NCI-H187 treated with DMSO at 0.1 percent for 48 hours (cell line): ENCODE data around the gene ZDHHC14.
"Not testable (repeated sequence)": the region's sequence is repeated elsewhere in the genome, so short reads cannot be mapped to it uniquely, and the experiment has no call there.

Experiments
- DNase-seq: peaks from one replicate; lab custom pipeline; 2025; lab: John Stamatoyannopoulos, UW

The ZDHHC14 gene

DNA sequence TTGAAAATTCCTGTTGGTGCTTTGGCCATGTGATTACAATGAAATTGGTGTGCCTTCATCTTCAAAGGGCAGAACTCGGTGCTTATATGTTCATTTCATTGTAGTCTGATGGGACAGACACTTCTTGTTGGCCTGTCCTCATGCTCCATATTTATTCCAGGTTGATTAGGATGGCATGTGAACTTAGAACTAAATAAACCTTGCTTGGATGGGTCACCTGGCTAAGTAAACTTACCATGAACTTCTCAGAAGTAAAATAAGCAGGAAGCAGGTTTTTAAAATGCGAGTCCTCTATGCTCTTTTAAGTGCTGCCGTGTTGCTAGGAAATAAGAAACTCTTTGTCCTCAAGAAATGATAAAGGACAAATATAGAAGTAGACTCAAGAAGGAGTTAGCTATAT lies 26.7 kb downstream of the ZDHHC14 start:
- no peak for DNase-seq

DNA sequence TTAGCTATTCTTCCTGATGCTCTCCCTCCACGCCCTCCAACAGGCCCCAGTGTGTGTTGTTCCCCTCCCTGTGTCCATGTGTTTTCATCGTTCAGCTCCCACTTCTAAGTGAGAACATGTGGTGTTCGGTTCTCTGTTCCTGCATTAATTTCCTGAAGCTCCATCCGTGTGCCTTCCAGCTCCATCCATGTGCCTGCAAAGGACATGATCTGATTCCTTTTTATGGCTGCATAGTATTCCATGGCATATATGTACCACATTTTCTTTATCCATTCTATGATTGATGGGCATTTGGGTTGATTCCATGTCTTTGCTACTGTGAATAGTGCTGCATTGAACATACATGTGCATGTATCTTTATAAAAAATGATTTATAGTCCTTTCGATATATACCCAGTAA lies 27.4 kb downstream of the ZDHHC14 start:
- not testable (repeated sequence) for DNase-seq

DNA sequence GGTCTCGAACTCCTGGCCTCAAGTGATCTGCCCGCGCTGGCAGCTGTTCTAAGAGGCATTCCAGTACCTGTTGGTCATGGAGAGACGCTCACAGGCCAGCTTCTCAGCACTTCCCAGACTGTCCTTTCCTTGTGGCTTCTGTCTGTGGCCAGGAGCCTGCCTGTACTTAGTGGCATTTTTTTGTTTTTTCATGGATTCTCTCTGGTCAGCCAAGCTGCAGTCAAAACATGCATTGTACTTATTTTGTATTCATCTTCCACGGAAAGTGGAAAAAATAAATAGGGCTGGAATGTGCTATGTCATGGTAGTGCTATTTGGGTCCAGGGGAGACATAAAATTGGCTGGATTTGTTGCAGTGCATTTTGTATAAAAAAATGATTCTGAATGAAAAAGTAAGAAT lies 29.1 kb downstream of the ZDHHC14 start:
- DNase-seq: no peak

DNA sequence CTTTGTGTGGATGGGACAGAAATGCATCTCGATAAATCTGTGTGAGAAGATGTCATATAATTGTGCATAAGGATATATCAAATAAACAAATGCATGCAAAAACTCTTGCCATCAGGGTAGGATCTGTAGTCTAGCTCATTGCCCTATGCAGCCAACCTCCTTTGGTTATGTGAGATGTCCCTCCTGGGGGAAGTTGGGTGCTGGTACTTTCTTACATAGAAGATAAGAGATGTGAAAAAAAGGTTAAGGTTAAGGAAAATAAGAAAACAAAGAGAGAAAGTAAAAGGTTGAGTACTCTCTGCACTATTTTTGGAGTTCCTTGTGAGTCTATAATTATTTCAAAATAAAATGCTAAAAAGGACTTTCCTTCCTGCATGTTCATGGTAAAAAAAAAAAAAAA lies 30.4 kb downstream of the ZDHHC14 start:
- no peak for DNase-seq

DNA sequence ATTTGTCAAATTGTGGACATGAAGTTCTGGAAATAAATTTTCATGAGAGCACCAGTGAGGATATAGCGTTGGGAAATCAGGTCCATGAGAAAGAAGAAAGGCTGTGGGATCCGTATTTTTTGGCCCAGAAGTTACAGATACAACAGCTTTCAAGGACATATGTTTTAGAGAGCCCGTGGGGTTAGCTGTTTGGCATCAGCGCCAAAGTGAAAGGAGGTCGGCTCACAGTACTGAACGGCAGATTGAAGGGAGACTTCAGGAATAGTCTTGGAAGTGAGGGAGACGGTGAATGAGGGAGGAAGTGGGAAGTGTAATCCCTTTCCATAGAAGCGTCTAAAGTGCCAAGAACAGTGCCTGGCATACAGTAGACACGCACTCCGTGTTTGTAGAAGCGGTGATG lies 31.8 kb downstream of the ZDHHC14 start:
- DNase-seq: no peak

DNA sequence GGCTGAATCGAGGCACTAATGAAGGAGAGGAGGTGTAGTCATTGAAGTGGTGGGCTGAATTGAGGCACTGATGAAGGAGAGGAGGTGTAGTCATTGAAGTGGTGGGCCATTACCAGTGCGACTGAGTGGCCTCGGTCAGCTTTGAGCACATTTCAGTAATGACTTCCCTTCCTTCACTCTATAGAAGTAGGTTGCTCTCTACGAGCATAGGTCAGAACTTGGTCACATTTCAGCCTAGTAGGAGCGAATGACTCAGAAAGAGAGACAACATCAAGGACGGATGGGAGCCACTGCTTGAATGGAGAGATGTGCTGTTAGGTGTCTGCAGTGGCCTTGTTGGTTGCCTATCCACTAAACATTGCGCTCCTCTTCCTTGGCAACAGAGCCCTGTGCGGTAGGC lies 39.5 kb downstream of the ZDHHC14 start:
- no peak for DNase-seq

DNA sequence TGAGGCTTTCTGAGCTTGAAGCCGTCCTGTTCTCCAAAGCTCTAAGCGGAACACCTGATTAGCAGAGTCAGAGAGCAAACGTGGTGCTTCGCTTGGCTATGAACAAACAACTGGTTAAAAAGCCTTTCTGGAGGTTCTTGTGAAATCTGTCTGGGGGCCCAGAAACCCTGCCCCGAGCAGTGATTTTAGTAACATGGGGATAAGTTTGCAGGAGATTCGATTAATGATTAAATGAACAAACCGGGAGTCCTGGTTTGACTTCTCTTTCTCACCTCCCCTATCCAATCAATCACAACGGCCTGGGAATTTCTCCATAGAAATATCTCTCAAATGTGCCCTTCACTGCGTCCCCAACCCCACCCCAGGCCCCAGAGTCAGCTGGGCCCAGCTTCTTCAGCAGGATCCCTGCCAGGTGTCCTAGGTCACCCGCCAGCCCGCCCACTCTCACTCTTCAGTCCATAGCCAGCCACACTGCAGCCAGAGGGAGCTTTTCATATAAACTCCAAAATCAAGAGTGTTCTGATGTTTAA lies 43.6 kb downstream of the ZDHHC14 start:
- no peak for DNase-seq

DNA sequence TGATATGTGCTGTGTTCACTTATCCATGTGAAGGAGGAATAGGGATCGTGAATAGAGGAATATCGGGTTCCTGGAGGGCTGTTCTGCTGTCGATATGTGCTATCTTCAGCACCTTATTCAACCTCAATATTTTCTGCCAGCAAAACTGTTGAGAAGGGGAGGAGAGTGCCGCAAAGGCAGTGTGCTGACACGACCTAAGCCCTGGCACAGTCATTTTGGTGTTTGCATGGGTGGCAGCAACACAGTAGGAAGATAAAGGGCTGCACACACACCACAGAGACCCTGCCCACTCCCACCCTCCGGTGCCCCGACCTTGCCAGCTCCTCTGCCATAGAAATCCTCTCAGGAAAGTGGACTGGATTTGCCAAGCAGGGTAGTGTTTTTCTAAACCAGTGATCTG lies 47.0 kb downstream of the ZDHHC14 start:
- DNase-seq: no peak

DNA sequence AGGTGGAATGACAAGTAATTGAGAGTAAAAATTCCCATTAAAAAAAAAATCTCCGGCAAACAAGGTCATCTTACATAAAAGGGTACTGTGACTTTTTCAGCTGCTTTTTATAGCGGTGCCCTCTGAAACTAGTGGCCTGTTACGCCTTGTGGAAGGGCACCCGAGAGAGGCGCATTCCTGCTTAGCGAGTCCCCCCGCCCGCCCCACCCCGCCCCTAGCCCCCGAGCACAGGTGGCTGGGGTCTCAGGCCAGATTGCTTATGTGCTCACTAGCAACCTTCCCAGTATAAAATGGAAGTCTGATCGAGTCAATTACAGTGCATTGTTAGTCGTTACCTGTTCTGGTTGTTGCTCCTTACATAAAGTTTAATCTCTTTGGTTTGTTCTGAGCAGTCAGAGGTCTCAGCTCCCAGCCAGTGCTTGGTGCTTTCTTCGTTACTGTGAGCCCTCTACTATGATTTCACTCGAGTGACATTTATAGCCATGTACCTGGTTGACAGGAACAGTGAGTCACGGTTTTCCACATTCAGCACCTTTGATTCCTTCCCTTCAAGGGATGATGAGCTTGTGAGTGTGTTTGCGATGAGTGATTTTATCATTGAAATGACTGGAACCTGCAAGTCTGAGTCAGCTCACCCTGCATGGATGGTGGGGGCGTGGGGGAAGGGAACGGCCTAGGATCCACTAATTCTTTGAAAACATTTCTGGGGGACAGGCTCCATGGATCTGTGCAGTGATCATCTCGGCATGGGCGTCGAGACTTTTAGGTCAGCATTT lies 47.6 kb downstream of the ZDHHC14 start:
- no peak for DNase-seq

DNA sequence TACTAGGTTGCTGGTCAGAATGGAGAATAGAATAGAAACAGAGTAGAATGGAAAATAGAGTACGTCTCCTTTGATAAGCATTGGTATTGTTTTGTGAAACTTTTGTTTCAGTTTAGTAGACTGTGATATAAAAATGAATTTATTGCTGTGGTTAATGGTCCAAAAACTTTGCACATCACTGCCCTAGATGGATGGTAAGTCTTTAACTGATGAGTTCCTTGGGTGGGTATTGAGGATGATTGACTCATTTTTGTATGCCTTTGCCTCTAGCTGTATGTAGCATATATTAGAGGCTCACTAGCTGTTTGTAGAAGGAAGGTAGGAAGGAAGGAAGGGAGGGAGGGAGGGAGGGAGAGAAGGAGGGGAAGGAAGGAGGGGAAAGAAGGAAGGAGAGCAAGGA lies 48.3 kb downstream of the ZDHHC14 start:
- no peak for DNase-seq

DNA sequence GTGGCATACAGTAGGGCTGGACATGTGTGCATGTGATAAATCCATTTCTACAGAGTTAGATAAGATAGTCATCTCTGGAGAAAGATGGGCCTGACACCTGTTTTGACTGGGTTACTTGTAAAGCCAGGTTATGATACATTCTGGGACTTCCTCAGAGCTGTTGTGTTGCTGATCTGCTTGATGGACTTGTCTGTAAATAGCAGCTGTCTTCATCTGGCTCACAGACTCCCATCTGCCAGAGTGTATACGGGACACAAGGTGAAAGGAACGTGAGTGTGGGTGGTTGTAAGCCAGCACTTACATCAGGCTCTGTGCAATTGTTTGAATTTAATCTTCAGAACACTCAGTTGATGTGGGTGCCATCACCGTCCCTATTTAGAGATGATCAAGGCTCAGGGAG lies 49.8 kb downstream of the ZDHHC14 start:
- DNase-seq: no peak

DNA sequence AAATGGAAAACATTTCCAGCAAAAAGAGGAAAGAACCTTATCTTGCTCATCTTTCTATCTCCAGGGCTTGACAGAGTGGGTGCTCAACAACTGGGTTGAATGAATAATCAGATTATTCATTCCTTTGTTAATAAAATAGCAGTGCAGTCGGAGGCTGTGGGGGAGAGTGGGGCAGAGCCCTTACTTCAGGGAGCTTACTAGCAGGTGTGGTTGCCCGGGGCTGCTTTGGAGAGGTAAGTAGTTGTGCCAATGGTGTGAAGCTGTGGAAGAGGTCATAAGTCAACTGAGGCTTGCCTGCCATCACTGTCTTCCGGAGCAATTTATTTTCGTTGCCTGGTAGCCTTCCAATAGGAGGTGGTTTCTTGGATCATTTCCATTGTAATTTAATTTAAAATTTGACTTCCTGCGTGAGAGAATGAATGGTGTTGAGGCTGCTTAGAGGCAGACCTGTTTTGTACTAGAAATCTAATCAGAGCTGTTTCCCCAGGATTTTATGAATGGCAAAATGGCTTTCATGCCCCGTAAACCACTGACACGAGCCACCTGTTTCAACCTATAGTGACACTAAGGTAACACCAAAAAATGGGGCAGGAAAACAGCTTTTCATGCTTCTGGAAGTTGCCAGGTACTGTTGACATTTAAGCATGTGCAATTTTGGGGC lies 51.4 kb downstream of the ZDHHC14 start:
- DNase-seq: no peak

DNA sequence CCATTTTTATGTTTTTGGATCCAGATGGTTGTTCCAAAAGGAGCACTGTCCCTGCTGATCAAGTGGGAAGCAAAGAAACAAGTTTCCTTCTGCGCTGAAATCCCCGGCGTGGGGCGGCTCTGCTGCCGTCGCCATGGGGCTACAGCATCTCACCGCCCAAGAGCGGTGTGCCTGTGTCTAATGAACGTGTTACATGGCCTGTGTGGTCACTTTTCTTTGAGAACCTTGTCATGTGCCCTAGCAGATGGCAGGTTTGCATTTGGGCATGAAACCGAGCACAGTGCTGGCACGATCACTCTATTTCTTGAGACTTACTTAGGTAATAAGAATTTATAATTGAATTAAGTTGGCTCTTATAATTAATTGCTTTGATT lies 51.9 kb downstream of the ZDHHC14 start:
- no peak for DNase-seq

DNA sequence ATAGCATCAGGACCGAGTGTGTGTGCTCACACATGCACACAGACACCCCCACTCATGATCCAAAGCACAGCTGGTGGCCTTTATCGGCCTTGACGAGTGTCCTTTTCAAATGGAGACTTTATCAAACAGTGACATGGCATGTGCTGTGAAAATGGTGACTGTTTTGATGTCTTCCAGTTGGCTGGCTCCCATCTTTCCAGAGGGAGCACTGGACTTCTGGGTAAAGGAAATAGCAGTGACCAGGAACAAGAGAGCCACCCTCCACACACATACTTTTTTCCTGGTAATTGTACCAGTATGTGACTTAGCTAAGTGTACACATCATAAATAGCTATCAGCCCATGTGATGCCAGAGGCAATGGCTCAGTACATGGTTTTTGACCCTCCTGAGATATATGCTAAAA lies 52.7 kb downstream of the ZDHHC14 start:
- no peak for DNase-seq

DNA sequence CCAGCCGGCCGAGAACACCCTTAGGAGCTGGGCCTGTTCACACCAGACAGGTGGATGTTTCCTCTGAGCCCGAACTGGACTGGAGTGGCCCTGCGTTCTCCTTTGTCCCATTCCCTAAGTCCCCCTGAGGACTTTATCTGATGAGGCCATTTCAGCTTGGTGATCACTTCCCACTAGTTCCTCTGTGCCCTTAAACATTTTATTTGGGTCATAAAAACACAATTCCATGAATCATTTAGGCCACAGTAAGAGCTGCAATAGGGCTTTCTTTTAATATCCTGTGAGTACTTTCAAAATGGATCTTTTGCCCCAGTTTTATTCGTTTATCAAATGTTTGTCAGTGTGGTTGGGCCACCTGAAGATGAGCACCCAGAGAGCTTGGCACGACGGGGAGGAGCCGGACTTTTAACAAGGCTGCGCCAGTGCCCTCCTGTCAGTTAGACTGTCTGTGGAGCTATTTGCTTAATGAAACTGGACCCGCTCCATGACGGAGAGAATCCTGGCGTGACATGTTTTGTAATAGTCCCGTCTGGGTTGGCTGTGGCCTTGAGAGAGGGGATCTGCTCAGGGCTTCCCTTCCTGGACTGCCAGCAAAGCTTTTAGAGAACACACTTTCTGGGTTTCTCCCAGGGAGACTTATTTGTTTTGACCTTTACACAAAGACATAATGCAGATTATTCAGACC lies 53.5 kb downstream of the ZDHHC14 start:
- DNase-seq: no peak

DNA sequence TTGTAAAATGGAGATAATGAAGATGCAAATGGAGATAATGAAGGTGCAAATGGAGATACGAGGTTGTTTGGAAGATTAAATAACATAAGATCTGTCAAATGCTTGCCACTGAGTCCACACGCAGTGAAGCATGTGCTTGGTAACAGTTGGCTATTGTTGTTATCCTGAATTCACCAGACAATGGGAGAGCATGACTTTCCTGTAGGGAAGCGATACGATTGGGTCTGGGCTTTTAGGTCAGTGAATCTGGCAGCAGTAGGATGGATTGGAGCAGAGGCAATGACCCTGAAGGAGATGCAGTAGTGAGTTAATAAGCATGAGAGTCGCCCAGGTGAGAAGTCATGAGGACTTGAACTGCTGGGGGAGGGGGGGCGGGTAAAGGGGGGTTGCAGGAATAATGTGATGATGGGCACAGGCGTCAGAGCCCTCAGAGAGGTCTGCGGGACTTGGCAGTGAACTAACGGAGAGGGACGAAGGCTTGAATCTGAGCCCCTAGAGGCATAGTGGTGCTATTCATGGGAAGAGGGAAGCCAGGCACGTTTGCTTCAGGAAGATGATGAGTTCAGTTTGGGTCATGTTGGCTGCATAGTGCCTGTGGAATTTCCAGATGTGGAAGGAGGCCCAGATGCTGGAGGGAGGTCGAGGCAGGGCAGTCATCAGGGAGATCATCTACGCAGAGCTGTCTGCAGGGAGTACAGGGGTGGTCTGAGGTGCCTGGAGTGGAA lies 55.4 kb downstream of the ZDHHC14 start:
- no peak for DNase-seq

DNA sequence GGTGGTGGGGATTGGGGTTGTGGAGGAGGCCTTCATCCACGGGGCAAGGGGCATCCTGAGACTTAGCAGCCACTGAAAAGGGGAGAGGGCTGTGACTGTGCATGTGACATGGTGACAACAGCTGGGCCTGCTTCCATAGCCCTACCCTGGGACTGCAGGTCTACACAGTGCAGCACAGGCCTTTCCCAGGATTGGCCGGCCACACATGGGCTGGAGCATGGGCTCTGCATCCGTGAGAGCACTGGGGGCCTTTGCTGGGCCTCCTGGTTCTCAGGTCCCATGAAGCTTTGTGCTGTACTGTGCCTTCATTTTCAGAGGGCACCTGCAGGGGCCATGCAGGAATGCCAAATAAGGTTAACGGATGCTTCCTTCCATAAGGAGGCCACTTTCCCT lies 56.0 kb downstream of the ZDHHC14 start:
- no peak for DNase-seq

DNA sequence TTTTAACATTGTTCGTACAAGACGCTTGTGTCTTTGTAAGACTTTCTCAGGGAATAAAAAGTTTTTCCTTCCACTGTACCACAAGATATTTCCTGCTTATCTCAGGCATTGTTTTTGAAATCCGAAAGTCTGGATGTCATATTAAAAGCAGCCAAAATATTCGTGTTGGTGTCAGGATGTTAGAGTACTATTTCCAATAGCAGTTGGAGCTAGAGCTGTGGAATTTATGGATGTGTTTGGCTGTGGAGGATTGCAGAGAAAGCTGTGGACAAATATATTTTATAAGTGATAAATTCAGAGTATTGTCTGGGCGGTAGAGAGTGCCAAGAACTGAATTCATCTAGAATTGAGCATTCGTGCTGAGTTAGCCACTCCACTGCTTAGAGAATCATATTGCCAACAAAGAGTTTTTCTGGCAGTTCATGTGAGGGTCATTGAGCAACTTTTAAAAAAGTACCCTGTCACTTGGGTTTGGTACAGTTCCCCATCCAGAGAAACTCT lies 57.7 kb downstream of the ZDHHC14 start:
- no peak for DNase-seq

DNA sequence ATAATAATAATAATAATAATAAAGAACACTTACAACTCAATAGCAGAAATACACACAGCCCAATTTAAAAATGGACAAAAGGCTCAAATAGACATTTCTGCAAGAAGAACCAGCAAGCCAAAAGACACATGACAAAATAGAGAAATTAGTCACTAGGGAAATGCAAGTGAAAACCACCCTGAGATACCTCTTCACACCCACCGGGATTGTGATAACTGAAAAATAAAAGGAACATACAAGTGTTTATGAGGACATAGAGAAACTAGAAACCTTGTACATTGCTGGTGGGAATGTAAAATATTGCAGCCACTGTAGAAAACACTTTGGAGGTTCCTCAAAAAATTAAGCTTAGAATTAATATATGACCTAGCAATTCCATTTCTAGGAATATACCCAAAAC lies 59.2 kb downstream of the ZDHHC14 start:
- DNase-seq: no peak

DNA sequence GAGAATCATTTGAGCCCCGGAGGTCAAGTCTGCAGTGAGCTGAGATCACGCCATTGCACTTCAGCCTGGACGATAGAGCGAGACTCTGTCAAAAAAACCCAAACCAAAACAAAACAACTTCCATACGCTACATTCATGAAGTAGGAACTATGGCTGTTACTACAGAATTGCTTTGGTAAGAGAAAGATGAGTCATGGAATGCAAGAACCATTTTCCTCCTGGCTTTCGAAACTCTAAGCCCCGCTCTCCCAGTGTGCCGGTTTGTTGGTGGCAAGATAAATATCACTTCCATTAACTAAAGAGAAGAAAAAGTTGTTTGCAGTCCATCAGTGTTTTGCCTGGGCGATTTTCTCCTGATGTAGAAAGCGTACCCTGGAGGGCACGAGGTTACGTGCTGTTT lies 61.3 kb downstream of the ZDHHC14 start:
- DNase-seq: no peak

DNA sequence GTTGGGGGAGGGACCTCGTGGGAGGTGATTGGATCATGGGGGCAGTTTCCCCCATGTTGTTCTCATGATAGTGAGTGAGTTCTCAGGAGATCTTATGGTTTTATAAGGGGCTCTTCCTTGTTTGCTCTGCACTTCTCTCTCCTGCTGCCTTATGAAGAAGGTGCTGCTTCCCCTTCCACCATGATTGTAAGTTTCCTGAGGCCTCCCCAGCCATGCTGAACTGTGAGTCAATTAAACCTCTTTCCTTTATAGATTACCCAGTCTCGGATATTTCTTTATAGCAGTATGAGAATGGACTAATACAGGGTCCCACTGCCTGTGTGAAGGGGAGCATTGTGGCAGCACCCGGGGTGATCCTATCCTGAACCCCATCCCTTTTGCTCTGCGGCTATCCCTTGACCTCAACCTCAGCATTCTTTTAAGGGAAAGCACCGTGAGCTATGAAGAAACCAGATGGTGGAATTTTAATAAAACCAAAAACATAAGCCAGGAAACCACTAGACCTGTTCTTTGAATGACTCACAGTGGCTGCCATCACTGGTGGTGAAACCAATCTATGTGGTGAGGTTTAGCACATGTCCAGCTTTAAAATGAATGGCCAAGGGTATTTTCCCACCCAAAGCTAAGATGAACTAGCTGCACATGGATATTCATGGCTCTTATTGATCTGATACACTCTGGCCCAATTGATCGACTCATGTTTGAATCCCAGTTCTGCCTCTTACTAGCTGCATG lies 62.2 kb downstream of the ZDHHC14 start:
- DNase-seq: no peak
